Measurements from ENCODE around the gene CHEK1. TPM values are rescaled to one million over a fixed set of nuclear protein-coding genes. Genes with fewer than 3 reads are reported as not detected.

CHEK1 gene
- polyA plus RNA-seq, 1 donor (not counting 4 experiments of a cell fraction or from before 2014, with no cell fraction given), result 38.2 TPM

DNA sequence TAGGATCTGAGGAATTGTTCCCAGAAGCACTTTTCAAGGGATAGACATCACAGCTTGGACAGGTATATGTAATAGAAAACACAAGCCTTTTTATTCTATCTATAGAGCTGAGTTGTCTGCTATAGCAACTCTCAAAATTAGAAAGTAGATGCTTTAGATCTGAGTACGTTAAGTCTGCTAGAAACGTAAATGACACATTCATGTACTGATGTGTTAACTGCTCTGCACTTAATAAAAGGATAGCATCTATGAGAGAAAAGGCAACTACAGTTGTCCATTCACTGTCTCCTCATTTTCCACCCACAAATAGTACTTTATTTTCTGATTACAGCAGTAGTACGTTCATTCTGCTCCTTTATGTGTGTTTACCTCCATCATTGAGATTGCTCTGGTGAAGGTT lies 38.3 kb upstream of the CHEK1 start:
- Histone ChIP-seq H3K27me3 (ENCODE audit: control insufficient read depth, extremely low read depth, insufficient read depth, low read length) (no peaks in the 10 kb centered on the region), H3K4me2 (ENCODE audit: control insufficient read depth, extremely low read depth, insufficient read depth, low read depth, low read length) (no peak overlapping the region), H4K20me1 (ENCODE audit: control insufficient read depth, extremely low read depth, insufficient read depth, low read length) (no peaks in the 10 kb centered on the region), H3K9ac (ENCODE audit: control insufficient read depth, extremely low read depth, insufficient read depth, low read length) (no peak overlapping the region), H3K9me3 (ENCODE audit: control insufficient read depth, low read depth, low read length) (no peaks in the 10 kb centered on the region), H3K4me1 (ENCODE audit: control insufficient read depth, extremely low read depth, insufficient read depth, low read length) (peaks cover 8% of the 10 kb centered on the region), H3K79me2 (ENCODE audit: control insufficient read depth, insufficient read depth, low read length) (no peaks in the 10 kb centered on the region), H3K27ac (ENCODE audit: control insufficient read depth, insufficient read depth, low read length) (no peak overlapping the region), H3K9me1 (ENCODE audit: control insufficient read depth, extremely low read depth, insufficient read depth, low read length) (no peaks in the 10 kb centered on the region), H3K36me3 (ENCODE audit: control insufficient read depth in 2 of 2, extremely low read depth in 1 of 2, insufficient read depth in 2 of 2, low read length in 2 of 2) (peaks cover 7 to 9% of the 10 kb centered on the region in 2 experiments), H2AFZ (ENCODE audit: control insufficient read depth, low read length) (no peak overlapping the region), H3K4me3 (ENCODE audit: control insufficient read depth in 2 of 3, extremely low read depth in 1 of 3, insufficient read depth in 2 of 3, low read depth in 1 of 3, low read length in 3 of 3) (no peak overlapping the region)
- FAIRE-seq (no peak), DNase-seq (ENCODE audit: low read depth, low spot score) (no peak)
- dilution Hi-C loops (cut with MboI; ENCODE audit: extremely low pct_ligation_motif_present, low sequenced_read_pairs), result no loop called here
- TF ChIP-seq EZH2 (IDR thresholded peaks at IDR 0.05; ENCODE audit: low read length), result no peak
- TF ChIP-seq, protein P1, sequence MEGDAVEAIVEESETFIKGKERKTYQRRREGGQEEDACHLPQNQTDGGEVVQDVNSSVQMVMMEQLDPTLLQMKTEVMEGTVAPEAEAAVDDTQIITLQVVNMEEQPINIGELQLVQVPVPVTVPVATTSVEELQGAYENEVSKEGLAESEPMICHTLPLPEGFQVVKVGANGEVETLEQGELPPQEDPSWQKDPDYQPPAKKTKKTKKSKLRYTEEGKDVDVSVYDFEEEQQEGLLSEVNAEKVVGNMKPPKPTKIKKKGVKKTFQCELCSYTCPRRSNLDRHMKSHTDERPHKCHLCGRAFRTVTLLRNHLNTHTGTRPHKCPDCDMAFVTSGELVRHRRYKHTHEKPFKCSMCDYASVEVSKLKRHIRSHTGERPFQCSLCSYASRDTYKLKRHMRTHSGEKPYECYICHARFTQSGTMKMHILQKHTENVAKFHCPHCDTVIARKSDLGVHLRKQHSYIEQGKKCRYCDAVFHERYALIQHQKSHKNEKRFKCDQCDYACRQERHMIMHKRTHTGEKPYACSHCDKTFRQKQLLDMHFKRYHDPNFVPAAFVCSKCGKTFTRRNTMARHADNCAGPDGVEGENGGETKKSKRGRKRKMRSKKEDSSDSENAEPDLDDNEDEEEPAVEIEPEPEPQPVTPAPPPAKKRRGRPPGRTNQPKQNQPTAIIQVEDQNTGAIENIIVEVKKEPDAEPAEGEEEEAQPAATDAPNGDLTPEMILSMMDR (optimal IDR thresholded peaks at IDR 0.05 in 1 of 3, IDR thresholded peaks at IDR 0.05 in 1 of 3, conservative IDR thresholded peaks at IDR 0.05 in 1 of 3; ENCODE audit: extremely low read depth in 1 of 3, insufficient read depth in 2 of 3, low read length in 3 of 3), result no peak

DNA sequence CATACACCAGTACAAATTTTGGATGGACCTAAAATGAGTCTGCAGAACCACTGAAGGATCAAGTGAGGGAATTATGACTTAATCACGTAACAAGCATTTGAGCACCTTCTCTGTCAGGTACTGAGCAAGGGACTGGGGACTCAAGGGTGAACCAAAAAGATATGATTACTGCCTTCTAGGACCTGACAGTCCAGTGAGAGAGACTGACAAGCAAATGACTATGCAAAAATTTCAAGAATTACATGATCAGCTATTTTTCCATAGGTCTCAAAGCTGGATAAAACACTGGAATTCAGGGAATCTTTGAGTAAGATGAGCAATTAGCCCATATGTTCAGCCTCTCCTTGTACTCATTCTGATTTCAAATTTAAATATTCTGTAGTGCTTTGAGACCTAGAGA lies 37.5 kb upstream of the CHEK1 start:
- Histone ChIP-seq H3K9me3 (ENCODE audit: control insufficient read depth, low read depth, low read length) (no peaks in the 10 kb centered on the region), H2AFZ (ENCODE audit: control insufficient read depth, low read length) (no peak overlapping the region), H3K27me3 (ENCODE audit: control insufficient read depth, extremely low read depth, insufficient read depth, low read length) (no peaks in the 10 kb centered on the region), H3K9me1 (ENCODE audit: control insufficient read depth, extremely low read depth, insufficient read depth, low read length) (no peaks in the 10 kb centered on the region), H3K4me2 (ENCODE audit: control insufficient read depth, extremely low read depth, insufficient read depth, low read depth, low read length) (no peak overlapping the region), H3K27ac (ENCODE audit: control insufficient read depth, insufficient read depth, low read length) (no peak overlapping the region), H3K4me1 (ENCODE audit: control insufficient read depth, extremely low read depth, insufficient read depth, low read length) (peaks cover 8% of the 10 kb centered on the region), H3K4me3 (ENCODE audit: control insufficient read depth in 2 of 3, extremely low read depth in 1 of 3, insufficient read depth in 2 of 3, low read depth in 1 of 3, low read length in 3 of 3) (no peak overlapping the region), H3K9ac (ENCODE audit: control insufficient read depth, extremely low read depth, insufficient read depth, low read length) (no peak overlapping the region), H3K79me2 (ENCODE audit: control insufficient read depth, insufficient read depth, low read length) (no peaks in the 10 kb centered on the region), H3K36me3 (ENCODE audit: control insufficient read depth in 2 of 2, extremely low read depth in 1 of 2, insufficient read depth in 2 of 2, low read length in 2 of 2) (peaks cover 7 to 9% of the 10 kb centered on the region in 2 experiments), H4K20me1 (ENCODE audit: control insufficient read depth, extremely low read depth, insufficient read depth, low read length) (no peaks in the 10 kb centered on the region)
- FAIRE-seq, result no peak
- dilution Hi-C loops (cut with MboI; ENCODE audit: extremely low pct_ligation_motif_present, low sequenced_read_pairs), result no loop called here
- DNase-seq (ENCODE audit: low read depth, low spot score), result no peak
- no peak for TF ChIP-seq EZH2 (IDR thresholded peaks at IDR 0.05; ENCODE audit: low read length)
- TF ChIP-seq, protein P1 (optimal IDR thresholded peaks at IDR 0.05 in 1 of 3, IDR thresholded peaks at IDR 0.05 in 1 of 3, conservative IDR thresholded peaks at IDR 0.05 in 1 of 3; ENCODE audit: extremely low read depth in 1 of 3, insufficient read depth in 2 of 3, low read length in 3 of 3), result no peak

Measured in keratinocyte (primary cell).